NB4 (cell line): Measurements from ENCODE around the gene IMPG2.

ENCODE experiments used
- DNase-seq: peaks from one replicate; pipeline ENCODE4 v3.0.0; 2010; ENCODE audit warnings: low read depth
- H3K4me3 ChIP-seq: one replicate; pipeline ENCODE4 v1.5.1; 2011; ENCODE audit warnings: mild to moderate bottlenecking, low read depth, low read length, moderate library complexity
- CTCF ChIP-seq: IDR thresholded peaks from one replicate; pipeline ENCODE4 v1.5.1; 2012; ENCODE audit warnings: low read depth, low read length
- MAX ChIP-seq: IDR thresholded peaks from 2 replicates; pipeline ENCODE4 v1.6.1; 2011; ENCODE audit warnings: low read depth, low read length
- MYC ChIP-seq: IDR thresholded peaks from 2 replicates; pipeline ENCODE4 v1.6.1; 2011; ENCODE audit warnings: low read depth, low read length
- POLR2A ChIP-seq: IDR thresholded peaks from 2 replicates; pipeline ENCODE4 v1.6.1; 2011; ENCODE audit warnings: mild to moderate bottlenecking; ENCODE audit not compliant: insufficient read length; ENCODE audit errors: extremely low read depth

IMPG2 gene

GRCh38 chr3:101248736-101249135, 71.6 kb downstream of the IMPG2 start:
- DNase-seq = no peak
- TF ChIP-seq MAX = no peak
- no peak for TF ChIP-seq MYC
- TF ChIP-seq POLR2A = no peak
- no peak overlapping the region for H3K4me3 ChIP-seq

- no peak for TF ChIP-seq MAX
- TF ChIP-seq POLR2A = no peak
- TF ChIP-seq MYC = no peak
- TF ChIP-seq CTCF = no peak
- DNase-seq = no peak
- H3K4me3 ChIP-seq = no peak overlapping the region
These were observed 76.2 kb downstream of the IMPG2 start for GRCh38 chr3:101244212-101244575.

- DNase-seq = no peak
- no peak overlapping the region for H3K4me3 ChIP-seq
- TF ChIP-seq MYC (no peak), POLR2A (no peak), CTCF (no peak), MAX (no peak)
These were observed 76.8 kb downstream of the IMPG2 start for GRCh38 chr3:101243285-101244211.

GRCh38 chr3:101240719-101241399, 79.5 kb downstream of the IMPG2 start:
- H3K4me3 ChIP-seq = no peak overlapping the region
- no peak for TF ChIP-seq MYC
- TF ChIP-seq CTCF = no peak
- TF ChIP-seq MAX = no peak
- no peak for TF ChIP-seq POLR2A
- DNase-seq = no peak

GRCh38 chr3:101235048-101235447, 85.3 kb downstream of the IMPG2 start:
- no peak for TF ChIP-seq CTCF
- DNase-seq = no peak
- no peak overlapping the region for H3K4me3 ChIP-seq

- no peak overlapping the region for H3K4me3 ChIP-seq
- no peak for DNase-seq
- TF ChIP-seq MYC = no peak
- TF ChIP-seq CTCF = no peak
- TF ChIP-seq MAX = no peak
- TF ChIP-seq POLR2A = no peak
These were observed 89.8 kb downstream of the IMPG2 start for GRCh38 chr3:101230618-101231017.
